Left lung (tissue), 10 donors: ENCODE data around the gene ADAM19. TPM values are rescaled to one million over a fixed set of nuclear protein-coding genes. Genes with fewer than 3 reads are reported as not detected.

ENCODE experiments used
- ATAC-seq: fragments of 200-7000 bp; cut with Tn5 transposase; one replicate; pipeline ENCODE4 v1.9.1; 2020; ENCODE audit warnings: moderate library complexity
- DNase-seq, 4 donors: peaks; one replicate each; pipeline ENCODE4 v3.0.0-alpha.2; 2013 to 2020
- H3K27ac ChIP-seq, 2 donors: fragments of 200-600 bp; sonication (generic) in 1 of 2; one replicate each; pipeline versions ENCODE4 v1.5.0 to v1.8.0; 2020 to 2021
- H3K27me3 ChIP-seq, 2 donors: fragments of 200-600 bp; sonication (generic) in 1 of 2; one replicate each; pipeline versions ENCODE4 v1.5.0 to v1.8.0; 2020 to 2021
- H3K36me3 ChIP-seq, 2 donors: fragments of 200-600 bp; sonication (generic) in 1 of 2; one replicate each; pipeline versions ENCODE4 v1.5.0 to v1.8.0; 2020 to 2021
- H3K4me1 ChIP-seq, 2 donors: fragments of 200-600 bp; one replicate each; pipeline ENCODE4 v1.8.0; 2021
- H3K4me3 ChIP-seq, 2 donors: fragments of 200-600 bp; sonication (generic) in 1 of 2; one replicate each; pipeline versions ENCODE4 v1.5.0 to v1.8.0; 2020 to 2021; ENCODE audit warnings: mild to moderate bottlenecking in 1 of 2
- H3K9me3 ChIP-seq, 2 donors: fragments of 200-600 bp; sonication (generic) in 1 of 2; one replicate each; pipeline versions ENCODE4 v1.5.0 to v1.8.0; 2020 to 2021
- intact Hi-C, 2 donors: fragments of 100-400 bp; cut with DNase I; formaldehyde crosslinking; loops; one replicate each; pipeline versions ENCODE4 v1.11.2 to v1.14.2; 2022
- polyA plus RNA-seq, 6 donors: library from polyadenylated mRNA; unstranded; fragments of 120-200 nt; gene quantifications; one replicate each; pipeline ENCODE4 v1.2.1, GENCODE V29; 2013; ENCODE audit not compliant: insufficient read length in 6 of 6
- total RNA-seq, 2 donors: library from RNA; stranded (reverse); fragmentation: NEBNext Ultra II Directional; extraction: Animal tissue kit (Norgen Biotek cat#: 25700); gene quantifications; one replicate each; pipeline ENCODE4 v1.2.1, GENCODE V29; 2021
- TF ChIP-seq, protein P1 (sequence below), 2 donors: fragments of 200-600 bp; sonication (generic) in 1 of 2; IDR thresholded peaks; one replicate each; pipeline versions ENCODE4 v1.5.0 to v1.8.0; 2021; ENCODE audit warnings: antibody characterized with exemption in 2 of 2
- donor health status: DM: no; HTN: yes; CAD: no.
- donor health status: DM: no; HTN: no; CAD: no.

The ADAM19 gene
- total and polyA plus RNA-seq, 8 donors = 14.9 to 21.5 (median 19.2) TPM

DNA sequence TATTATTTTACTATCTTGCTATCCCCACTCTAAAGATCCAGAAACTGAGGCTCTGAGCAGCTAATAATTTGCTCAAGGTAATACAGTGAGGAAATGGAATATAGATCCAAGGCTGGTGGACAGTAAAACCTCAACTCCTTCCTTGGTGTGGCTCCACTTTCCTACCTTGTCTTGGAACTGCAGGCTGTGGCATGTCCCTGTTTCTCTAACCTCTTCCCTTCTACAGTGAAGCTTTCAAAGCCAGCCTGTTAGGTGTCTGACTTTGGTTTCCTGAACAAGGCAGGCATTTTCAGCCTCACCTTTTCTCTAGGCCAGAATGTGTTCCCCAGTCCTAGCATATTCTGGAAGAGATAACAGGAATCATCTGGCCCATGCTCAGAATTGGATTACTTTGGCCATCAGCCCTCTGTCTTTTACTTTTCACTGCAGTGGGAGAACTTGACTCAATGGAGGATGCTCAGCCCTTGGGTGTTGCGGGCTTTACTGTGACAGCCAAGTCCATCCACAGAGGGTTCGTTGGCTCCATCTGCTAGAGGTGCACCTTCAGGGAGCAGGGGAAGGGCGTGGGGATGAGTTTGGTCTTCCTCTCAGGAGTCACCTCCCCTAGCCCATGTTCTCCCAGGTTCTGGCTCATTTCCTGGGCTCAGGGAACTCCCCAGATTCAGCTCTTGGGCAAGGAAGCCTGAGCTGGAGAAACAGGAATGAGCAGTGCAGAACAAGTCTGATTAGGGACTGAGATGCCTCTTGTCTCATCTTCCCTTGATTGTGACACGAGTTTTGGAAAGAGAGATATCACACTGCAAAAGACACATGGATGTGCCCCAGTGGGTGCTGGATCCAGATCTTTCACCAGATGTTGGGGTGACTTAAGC is 114.4 kb downstream of the ADAM19 start:
- TF ChIP-seq, protein P1, sequence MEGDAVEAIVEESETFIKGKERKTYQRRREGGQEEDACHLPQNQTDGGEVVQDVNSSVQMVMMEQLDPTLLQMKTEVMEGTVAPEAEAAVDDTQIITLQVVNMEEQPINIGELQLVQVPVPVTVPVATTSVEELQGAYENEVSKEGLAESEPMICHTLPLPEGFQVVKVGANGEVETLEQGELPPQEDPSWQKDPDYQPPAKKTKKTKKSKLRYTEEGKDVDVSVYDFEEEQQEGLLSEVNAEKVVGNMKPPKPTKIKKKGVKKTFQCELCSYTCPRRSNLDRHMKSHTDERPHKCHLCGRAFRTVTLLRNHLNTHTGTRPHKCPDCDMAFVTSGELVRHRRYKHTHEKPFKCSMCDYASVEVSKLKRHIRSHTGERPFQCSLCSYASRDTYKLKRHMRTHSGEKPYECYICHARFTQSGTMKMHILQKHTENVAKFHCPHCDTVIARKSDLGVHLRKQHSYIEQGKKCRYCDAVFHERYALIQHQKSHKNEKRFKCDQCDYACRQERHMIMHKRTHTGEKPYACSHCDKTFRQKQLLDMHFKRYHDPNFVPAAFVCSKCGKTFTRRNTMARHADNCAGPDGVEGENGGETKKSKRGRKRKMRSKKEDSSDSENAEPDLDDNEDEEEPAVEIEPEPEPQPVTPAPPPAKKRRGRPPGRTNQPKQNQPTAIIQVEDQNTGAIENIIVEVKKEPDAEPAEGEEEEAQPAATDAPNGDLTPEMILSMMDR (IDR thresholded peaks at IDR 0.05) = no peak
- intact Hi-C loops = no loop called here
- Histone ChIP-seq H3K4me1 (peaks cover 7 to 25% of the 10 kb centered on the region in 2 donors), H3K36me3 (no peaks in the 10 kb centered on the region), H3K27ac (no peak overlapping the region), H3K27me3 (peaks cover 18 to 43% of the 10 kb centered on the region in 2 donors), H3K9me3 (no peaks in the 10 kb centered on the region), H3K4me3 (no peak overlapping the region)
- DNase-seq (no peak), ATAC-seq (no peak)

DNA sequence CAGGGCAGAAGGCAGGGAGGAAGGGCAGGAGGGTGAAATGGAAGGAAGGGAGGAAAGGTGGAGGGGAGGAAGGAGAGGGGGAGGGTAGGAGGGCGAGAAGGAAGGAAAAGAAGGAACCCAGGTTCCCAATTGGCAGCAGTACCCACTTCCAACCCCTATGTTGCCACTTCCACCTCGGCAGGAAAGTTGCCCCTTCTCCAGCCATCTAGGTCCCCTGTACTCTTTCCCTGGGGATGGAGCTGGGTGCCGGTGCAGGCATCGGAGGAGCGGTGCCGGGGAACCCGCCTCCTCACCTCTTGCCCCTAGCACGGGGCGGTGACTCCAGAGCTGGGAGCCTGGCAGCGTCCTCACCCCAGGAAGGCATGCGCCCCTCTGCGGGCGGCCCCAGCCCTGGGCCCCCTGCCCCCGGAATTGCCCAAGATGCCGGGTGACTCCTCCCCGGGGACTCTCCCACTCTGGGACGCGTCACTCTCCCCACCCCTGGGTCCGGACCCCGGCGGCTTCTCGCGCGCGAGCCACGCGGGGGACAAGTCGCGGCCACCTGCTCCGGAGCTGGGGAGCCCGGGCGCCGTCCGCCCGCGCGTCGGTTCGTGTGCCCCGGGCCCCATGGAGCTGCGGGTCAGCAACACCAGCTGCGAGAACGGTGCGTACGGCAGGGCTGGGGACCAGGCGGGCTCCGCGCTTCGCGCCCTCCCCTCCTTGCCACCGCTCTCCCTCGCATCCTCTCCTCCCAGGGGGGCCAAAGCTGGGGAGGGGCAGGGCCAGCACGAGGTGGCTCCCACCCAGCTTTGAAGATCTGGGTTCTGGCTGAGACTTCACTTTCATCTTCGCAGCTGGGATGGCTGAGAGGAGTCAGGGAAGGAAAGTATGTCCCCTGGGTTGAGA is 115.6 kb downstream of the ADAM19 start, which contains the start of gene NIPAL4:
Gene NIPAL4 (plus strand): TSS at position 499 of the 885 bp plus-strand sequence. CDS start 108 bp downstream, at position 607.
- TF ChIP-seq, protein P1 (IDR thresholded peaks at IDR 0.05) = no peak
- H3K4me1 ChIP-seq = peaks cover 7 to 20% of the 10 kb centered on the region in 2 donors
- intact Hi-C loops = no loop called here
- H3K27me3 ChIP-seq = peaks cover 18 to 47% of the 10 kb centered on the region in 2 donors
- ATAC-seq (peak; percentile 39), DNase-seq (peak in 1 of 4 donors; percentile 82)
- H3K36me3 ChIP-seq = no peaks in the 10 kb centered on the region
- H3K4me3 ChIP-seq = peak within 1 kb of the TSS; percentile 25 to 31
- no peaks in the 10 kb centered on the region for H3K9me3 ChIP-seq
- H3K27ac ChIP-seq = no peak within 1 kb of the TSS

DNA sequence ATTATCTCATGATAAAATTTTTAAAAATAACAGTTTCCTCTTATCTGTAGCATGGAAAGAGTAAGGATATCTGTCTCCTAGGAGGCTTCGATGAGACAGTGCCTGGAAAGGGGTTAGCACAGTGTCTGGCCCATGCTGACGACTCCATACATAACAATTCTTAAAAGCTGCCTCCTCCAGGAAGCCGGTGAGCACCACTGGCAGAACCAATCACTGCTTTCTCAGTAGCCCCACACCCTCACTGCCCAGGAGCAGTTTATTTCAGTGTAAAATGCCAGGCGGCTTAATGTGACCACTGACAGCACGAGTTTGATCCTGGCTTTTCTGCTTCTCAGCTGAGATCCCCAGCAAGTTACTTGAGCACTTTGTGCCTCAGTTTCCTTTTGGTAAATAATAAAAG is 116.7 kb downstream of the ADAM19 start:
- no peak for ATAC-seq
- H3K4me3 ChIP-seq = no peak overlapping the region
- intact Hi-C loops = no loop called here

DNA sequence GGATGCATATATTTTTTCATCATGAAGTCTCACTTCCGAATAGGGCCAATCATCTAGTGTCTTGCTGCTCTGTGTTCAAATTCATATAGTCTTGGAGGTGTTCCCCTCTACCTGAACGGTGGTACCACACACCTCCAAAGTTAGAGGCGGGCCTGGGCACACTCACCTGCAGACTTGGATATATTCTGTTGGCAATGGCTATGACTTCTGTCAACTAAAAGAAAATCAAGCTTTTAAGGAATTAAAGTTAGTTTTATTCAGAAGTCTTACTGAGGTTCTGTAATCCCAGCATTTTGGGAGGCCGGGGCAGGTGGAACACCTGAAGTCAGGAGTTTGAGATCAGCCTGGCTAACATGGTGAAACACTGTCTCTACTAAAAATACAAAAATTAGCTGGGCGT is 118.2 kb downstream of the ADAM19 start:
- DNase-seq = no peak
- peaks cover 0 to 10% of the 10 kb centered on the region in 2 donors for H3K4me1 ChIP-seq
- no peak overlapping the region for H3K4me3 ChIP-seq
- intact Hi-C loops = no loop called here
- H3K9me3 ChIP-seq = no peaks in the 10 kb centered on the region
- H3K36me3 ChIP-seq = no peaks in the 10 kb centered on the region
- ATAC-seq = no peak
- H3K27me3 ChIP-seq = peaks cover 18 to 43% of the 10 kb centered on the region in 2 donors
- no peak overlapping the region for H3K27ac ChIP-seq
- TF ChIP-seq, protein P1 (IDR thresholded peaks at IDR 0.05) = no peak

More for the DNA sequence above, 116.7 kb downstream of the ADAM19 start:
- DNase-seq = no peak
- no peaks in the 10 kb centered on the region for H3K9me3 ChIP-seq
- H3K4me1 ChIP-seq = peaks cover 0 to 10% of the 10 kb centered on the region in 2 donors
- peaks cover 18 to 52% of the 10 kb centered on the region in 2 donors for H3K27me3 ChIP-seq
- H3K36me3 ChIP-seq = no peaks in the 10 kb centered on the region
- H3K27ac ChIP-seq = no peak overlapping the region
- TF ChIP-seq, protein P1 (IDR thresholded peaks at IDR 0.05) = no peak
